A673 (cell line): Measurements from ENCODE around the gene THRB.

Source experiments
- CTCF ChIP-seq: fragments of 300-800, 200-600 bp; sonication (generic); conservative IDR thresholded peaks from 2 replicates; pipeline ENCODE4 v1.5.1; 2017; ENCODE audit warnings: low read depth, mild to moderate bottlenecking, antibody characterized with exemption, low read length, moderate library complexity, mixed read lengths
- EZH2 ChIP-seq: fragments of 200-600 bp; sonication (generic); IDR thresholded peaks from 2 replicates; pipeline ENCODE4 v1.6.1; 2017; ENCODE audit warnings: borderline replicate concordance, low read depth, mild to moderate bottlenecking, mixed read lengths, antibody characterized with exemption, low read length; ENCODE audit not compliant: poor library complexity, severe bottlenecking

- TF ChIP-seq CTCF (no peak), EZH2 (no peak)
These were observed 339.4 kb downstream of the THRB start for GRCh38 chr3:24155276-24155675.
